Thyroid gland (tissue), 4 donors: ENCODE results near the gene TRIM56. TPM values are rescaled to one million over a fixed set of nuclear protein-coding genes. Genes with fewer than 3 reads are reported as not detected.
"Not testable (repeated sequence)": the region's sequence is repeated elsewhere in the genome, so short reads cannot be mapped to it uniquely, and the experiment has no call there.

Experiments
- DNase-seq, 2 donors: peaks; one replicate each; pipeline ENCODE4 v3.0.0-alpha.2; 2019
- H3K27ac ChIP-seq, 3 donors: fragments of 200-600 bp; sonication (generic); 1 replicate in 2 of 3; 2 replicates in 1 of 3; pipeline ENCODE4 v1.5.1; 2016 to 2019; ENCODE audit warnings: mild to moderate bottlenecking in 1 of 3, moderate library complexity in 1 of 3
- H3K27me3 ChIP-seq: fragments of 200-600 bp; sonication (generic); one replicate; pipeline ENCODE4 v1.5.1; 2019
- H3K36me3 ChIP-seq, 2 donors: fragments of 200-600 bp; sonication (generic); one replicate each; pipeline ENCODE4 v1.5.1; 2016 to 2019
- H3K4me1 ChIP-seq, 2 donors: fragments of 200-600 bp; sonication (generic); one replicate each; pipeline ENCODE4 v1.5.1; 2017 to 2019
- H3K4me3 ChIP-seq, 3 donors: fragments of 200-600 bp; sonication (generic); replicated peaks in 1 of 3; 1 replicate in 2 of 3; 2 replicates in 1 of 3; pipeline ENCODE4 v1.5.1; 2016; ENCODE audit warnings: mild to moderate bottlenecking in 1 of 3
- H3K9me3 ChIP-seq: fragments of 200-600 bp; sonication (generic); one replicate; pipeline ENCODE4 v1.5.1; 2017
- POLR2A ChIP-seq, 2 donors: fragments of 450-650 bp; IDR thresholded peaks; one replicate each; pipeline ENCODE4 v1.6.1; 2017; ENCODE audit warnings: antibody characterized with exemption in 2 of 2, mild to moderate bottlenecking in 2 of 2, moderate library complexity in 1 of 2
- WGBS, 2 donors: methylation state at CpG; one replicate each; pipeline ENCODE4 v1.1.5; 2017; 5-methylcytosine and 5-hydroxymethylcytosine counted together
- intact Hi-C: fragments of 100-400 bp; cut with DNase I; formaldehyde crosslinking; loops from one replicate; pipeline ENCODE4 v1.15.1; 2023
- total RNA-seq, 4 donors: library from RNA; depleted of rRNA; stranded (reverse); fragments of >200 nt; gene quantifications; one replicate each; pipeline ENCODE4 v1.2.3, GENCODE V29; 2016
- TF ChIP-seq, protein P1 (sequence below), 6 experiments: fragments of 200-600 bp in 3 of 6; fragments of 450-650 bp in 3 of 6; sonication (generic) in 3 of 6; IDR thresholded peaks; one replicate each; pipeline ENCODE4 v1.5.1; 2016 to 2019; ENCODE audit warnings: antibody characterized with exemption in 6 of 6, mild to moderate bottlenecking in 2 of 6, inconsistent platforms in 1 of 6, moderate library complexity in 1 of 6

Gene TRIM56
- total RNA-seq, 4 donors from 2014 or later = 19.6 to 36.4 (median 28.5) TPM

DNA sequence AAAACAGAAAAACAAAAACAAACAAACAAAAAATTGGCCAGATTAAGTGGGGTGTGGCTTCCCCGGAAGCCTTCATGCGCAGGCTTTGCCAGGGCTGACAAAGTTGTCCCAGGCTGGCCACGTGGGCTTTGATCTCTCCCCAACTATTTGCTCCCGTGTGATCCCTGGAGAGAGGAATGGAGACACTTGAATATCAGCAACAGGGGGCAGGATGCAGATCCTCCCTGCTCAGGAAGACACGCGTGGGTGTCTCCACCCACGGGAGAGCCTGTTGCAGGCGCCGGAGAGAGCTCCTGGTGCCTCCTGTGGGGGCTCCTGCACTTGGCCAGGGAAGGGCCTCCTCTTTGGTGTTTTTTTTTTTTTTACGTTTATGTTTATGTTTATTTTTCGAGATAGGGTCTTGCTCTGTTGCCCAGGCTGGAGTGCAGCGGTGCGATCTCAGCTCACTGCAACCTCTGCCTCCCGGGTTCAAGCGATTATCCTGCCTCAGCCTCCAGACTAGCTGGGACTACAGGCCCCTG lies 19.0 kb downstream of the TRIM56 start:
- Histone ChIP-seq H3K4me1 (peaks cover 3 to 27% of the 10 kb centered on the region in 2 donors), H3K27ac (no peak overlapping the region), H3K27me3 (no peaks in the 10 kb centered on the region), H3K4me3 (no peak overlapping the region), H3K36me3 (no peaks in the 10 kb centered on the region), H3K9me3 (no peaks in the 10 kb centered on the region)
- intact Hi-C loops = no loop called here
- 60 to 63% methylated on average over 15 of the region's 15 CpGs for WGBS, 2 donors
- no peak for DNase-seq
- TF ChIP-seq, protein P1, sequence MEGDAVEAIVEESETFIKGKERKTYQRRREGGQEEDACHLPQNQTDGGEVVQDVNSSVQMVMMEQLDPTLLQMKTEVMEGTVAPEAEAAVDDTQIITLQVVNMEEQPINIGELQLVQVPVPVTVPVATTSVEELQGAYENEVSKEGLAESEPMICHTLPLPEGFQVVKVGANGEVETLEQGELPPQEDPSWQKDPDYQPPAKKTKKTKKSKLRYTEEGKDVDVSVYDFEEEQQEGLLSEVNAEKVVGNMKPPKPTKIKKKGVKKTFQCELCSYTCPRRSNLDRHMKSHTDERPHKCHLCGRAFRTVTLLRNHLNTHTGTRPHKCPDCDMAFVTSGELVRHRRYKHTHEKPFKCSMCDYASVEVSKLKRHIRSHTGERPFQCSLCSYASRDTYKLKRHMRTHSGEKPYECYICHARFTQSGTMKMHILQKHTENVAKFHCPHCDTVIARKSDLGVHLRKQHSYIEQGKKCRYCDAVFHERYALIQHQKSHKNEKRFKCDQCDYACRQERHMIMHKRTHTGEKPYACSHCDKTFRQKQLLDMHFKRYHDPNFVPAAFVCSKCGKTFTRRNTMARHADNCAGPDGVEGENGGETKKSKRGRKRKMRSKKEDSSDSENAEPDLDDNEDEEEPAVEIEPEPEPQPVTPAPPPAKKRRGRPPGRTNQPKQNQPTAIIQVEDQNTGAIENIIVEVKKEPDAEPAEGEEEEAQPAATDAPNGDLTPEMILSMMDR (IDR thresholded peaks at IDR 0.05) = no peak
- TF ChIP-seq POLR2A (IDR thresholded peaks at IDR 0.05) = no peak

DNA sequence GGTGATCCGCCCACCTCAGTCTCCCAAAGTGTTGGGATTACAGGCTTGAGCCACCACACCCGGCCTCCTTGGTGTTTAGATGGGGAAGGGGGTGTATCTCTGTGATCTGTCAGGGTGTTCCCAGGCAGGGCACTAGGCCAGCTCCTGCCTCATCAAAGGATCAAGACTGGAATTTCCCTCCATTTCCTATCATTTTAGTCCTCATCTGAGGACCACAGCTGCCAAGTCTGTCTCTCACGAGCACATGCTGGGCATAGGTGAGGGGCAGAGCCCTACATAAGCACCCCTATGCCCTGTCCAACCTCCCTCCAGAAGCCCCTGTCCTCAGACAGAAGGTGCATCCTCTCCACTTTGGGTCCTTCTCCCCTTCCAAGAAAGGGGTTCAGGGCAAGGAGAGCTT lies 19.5 kb downstream of the TRIM56 start:
- no peak for DNase-seq
- H3K4me1 ChIP-seq = peaks cover 3 to 21% of the 10 kb centered on the region in 2 donors
- TF ChIP-seq POLR2A (IDR thresholded peaks at IDR 0.05) = no peak
- TF ChIP-seq, protein P1 (IDR thresholded peaks at IDR 0.05) = no peak
- no peaks in the 10 kb centered on the region for H3K36me3 ChIP-seq
- H3K27ac ChIP-seq = no peak overlapping the region
- no peaks in the 10 kb centered on the region for H3K9me3 ChIP-seq
- H3K27me3 ChIP-seq = no peaks in the 10 kb centered on the region
- H3K4me3 ChIP-seq = no peak overlapping the region
- intact Hi-C loops = no loop called here
- 70 to 73% methylated on average over 3 of the region's 3 CpGs for WGBS, 2 donors

DNA sequence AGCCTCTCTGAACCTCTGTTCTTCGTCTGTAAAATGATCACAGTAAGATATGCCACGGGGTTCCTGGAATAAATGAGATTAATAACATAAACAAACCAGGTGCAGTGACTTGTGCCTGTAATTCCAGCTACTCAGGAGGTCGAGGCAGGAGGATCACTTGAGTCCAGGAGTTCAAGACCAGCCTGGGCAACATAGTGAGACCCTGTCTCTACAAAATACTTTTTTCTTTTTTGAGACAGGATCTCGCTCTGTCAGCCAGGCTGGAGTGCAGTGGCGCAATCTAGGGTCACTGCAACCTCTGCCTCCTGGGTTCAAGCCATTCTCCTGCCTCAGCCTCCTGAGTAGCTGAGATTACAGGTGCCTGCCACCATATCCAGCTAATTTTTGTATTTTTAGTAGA lies 20.0 kb downstream of the TRIM56 start:
- DNase-seq, intact Hi-C loops, H3K4me3 ChIP-seq, H3K27ac ChIP-seq, H3K36me3 ChIP-seq, H3K27me3 ChIP-seq, H3K9me3 ChIP-seq: not testable (repeated sequence)
- peaks cover 3 to 17% of the 10 kb centered on the region in 2 donors for H3K4me1 ChIP-seq
- 79 to 86% methylated on average over 5 of the region's 5 CpGs for WGBS, 2 donors

DNA sequence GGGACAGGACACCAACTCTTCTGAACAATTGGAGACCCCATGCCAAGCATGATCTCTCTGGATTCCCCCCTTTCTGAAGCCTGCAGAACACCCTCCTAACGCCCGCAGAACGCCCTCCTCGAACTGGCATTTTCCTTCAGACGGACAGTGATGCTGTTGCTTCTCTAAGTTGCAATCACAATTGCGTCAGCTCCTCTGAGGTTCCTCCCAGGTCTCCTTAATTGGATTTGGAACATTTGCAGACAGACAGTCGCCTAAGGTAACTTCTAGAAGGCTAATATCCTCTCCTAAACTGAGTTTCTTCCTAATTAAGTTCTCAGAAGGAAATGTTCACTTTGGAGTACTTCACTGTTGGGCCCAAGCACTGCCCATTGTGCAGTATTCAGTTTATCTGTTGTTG lies 21.1 kb downstream of the TRIM56 start:
- peaks cover 0 to 13% of the 10 kb centered on the region in 2 donors for H3K4me1 ChIP-seq
- no peaks in the 10 kb centered on the region for H3K27me3 ChIP-seq
- no peak overlapping the region for H3K27ac ChIP-seq
- no peak overlapping the region for H3K4me3 ChIP-seq
- DNase-seq = no peak
- intact Hi-C loops = no loop called here
- H3K9me3 ChIP-seq = no peaks in the 10 kb centered on the region
- no peaks in the 10 kb centered on the region for H3K36me3 ChIP-seq
- TF ChIP-seq, protein P1 (IDR thresholded peaks at IDR 0.05) = no peak
- no peak for TF ChIP-seq POLR2A (IDR thresholded peaks at IDR 0.05)
- WGBS, 2 donors = 87 to 93% methylated on average over 7 of the region's 7 CpGs

DNA sequence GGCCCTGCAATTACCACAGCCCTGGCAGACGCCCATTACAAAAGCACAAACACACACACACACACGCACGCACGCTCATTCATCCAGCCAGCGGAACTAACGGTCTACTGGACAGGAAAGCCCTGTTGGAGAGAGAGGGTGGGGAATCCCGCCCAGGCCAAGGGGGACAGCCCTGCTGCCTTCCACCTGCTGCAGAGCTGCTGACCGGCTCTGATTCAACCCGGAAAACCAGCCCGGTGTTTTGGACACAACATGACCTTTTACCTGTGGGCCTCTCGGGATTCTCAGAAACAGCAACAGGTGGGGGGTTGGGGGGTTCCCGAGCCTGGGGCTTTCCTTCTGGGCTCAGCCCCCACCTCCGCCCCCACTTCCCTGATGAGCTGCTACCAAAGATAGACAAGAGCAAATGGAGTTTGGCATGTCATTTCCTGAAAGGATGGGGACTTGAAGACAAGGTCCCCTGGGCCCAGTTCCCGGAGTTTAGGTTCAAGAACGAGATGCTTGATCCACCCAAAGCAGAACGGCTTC lies 23.1 kb downstream of the TRIM56 start:
- intact Hi-C loops = no loop called here
- WGBS, 2 donors = 32 to 35% methylated on average over 12 of the region's 16 CpGs
- Histone ChIP-seq H3K9me3 (no peaks in the 10 kb centered on the region), H3K27me3 (no peaks in the 10 kb centered on the region), H3K36me3 (no peaks in the 10 kb centered on the region), H3K4me1 (peaks cover 0 to 21% of the 10 kb centered on the region in 2 donors), H3K4me3 (no peak overlapping the region), H3K27ac (peak overlapping the region in 1 of 3 donors; percentile 28)
- peak; percentile 52 to 60 for DNase-seq
- TF ChIP-seq, protein P1 (IDR thresholded peaks at IDR 0.05) = no peak
- no peak for TF ChIP-seq POLR2A (IDR thresholded peaks at IDR 0.05)
